ENCODE results near the gene MALT1.

GRCh38 chr18:58637946-58638345 is 33.3 kb upstream of the MALT1 start:
- TF ChIP-seq, protein P1, sequence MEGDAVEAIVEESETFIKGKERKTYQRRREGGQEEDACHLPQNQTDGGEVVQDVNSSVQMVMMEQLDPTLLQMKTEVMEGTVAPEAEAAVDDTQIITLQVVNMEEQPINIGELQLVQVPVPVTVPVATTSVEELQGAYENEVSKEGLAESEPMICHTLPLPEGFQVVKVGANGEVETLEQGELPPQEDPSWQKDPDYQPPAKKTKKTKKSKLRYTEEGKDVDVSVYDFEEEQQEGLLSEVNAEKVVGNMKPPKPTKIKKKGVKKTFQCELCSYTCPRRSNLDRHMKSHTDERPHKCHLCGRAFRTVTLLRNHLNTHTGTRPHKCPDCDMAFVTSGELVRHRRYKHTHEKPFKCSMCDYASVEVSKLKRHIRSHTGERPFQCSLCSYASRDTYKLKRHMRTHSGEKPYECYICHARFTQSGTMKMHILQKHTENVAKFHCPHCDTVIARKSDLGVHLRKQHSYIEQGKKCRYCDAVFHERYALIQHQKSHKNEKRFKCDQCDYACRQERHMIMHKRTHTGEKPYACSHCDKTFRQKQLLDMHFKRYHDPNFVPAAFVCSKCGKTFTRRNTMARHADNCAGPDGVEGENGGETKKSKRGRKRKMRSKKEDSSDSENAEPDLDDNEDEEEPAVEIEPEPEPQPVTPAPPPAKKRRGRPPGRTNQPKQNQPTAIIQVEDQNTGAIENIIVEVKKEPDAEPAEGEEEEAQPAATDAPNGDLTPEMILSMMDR (IDR thresholded peaks at IDR 0.05; ENCODE audit: insufficient read depth, low read length, poor library complexity, severe bottlenecking), result no peak
- no peak for TF ChIP-seq EZH2phosphoT487 (conservative IDR thresholded peaks at IDR 0.05; ENCODE audit: low read length)

All from SU-DHL-6 (cell line).